Measurements from ENCODE around the gene HEXB. TPM values are rescaled to one million over a fixed set of nuclear protein-coding genes. Genes with fewer than 3 reads are reported as not detected.

The HEXB gene
- total and polyA plus RNA-seq, 2 of the 13 experiments (the other 11 are each of a cell fraction or from before 2014, with no cell fraction given), result 100 to 104 TPM

- TF ChIP-seq MLXIP (CRISPR knock-in tag; IDR thresholded peaks at IDR 0.05; ENCODE audit: borderline replicate concordance), result no peak; the same call in 1 of the 2 replicates
- no peak for TF ChIP-seq PRMT3 (CRISPR knock-in tag; IDR thresholded peaks at IDR 0.05; ENCODE audit: borderline replicate concordance, low read depth)
- TF ChIP-seq ZMYM2 (CRISPR knock-in tag; IDR thresholded peaks at IDR 0.05), result no peak
- no peak for TF ChIP-seq CCDC6 (CRISPR knock-in tag; IDR thresholded peaks at IDR 0.05)
- peak; percentile 78 for TF ChIP-seq MNT (IDR thresholded peaks at IDR 0.05)
- TF ChIP-seq RBM39 (IDR thresholded peaks at IDR 0.05; ENCODE audit: low read depth, low read length, poor library complexity, severe bottlenecking), result peak; percentile 20
- TF ChIP-seq RAD21 (CRISPR knock-in tag; IDR thresholded peaks at IDR 0.05), result 0 out of 2 replicates have a peak, but pooled peaks have one; percentile 6
- no peak for TF ChIP-seq NFE2 (CRISPR knock-in tag; IDR thresholded peaks at IDR 0.05)
- TF ChIP-seq TOPORS (CRISPR knock-in tag; IDR thresholded peaks at IDR 0.05), result no peak
- no peak for TF ChIP-seq ZNF724P (CRISPR knock-in tag; IDR thresholded peaks at IDR 0.05; ENCODE audit: borderline replicate concordance)
- TF ChIP-seq ZFP1 (CRISPR knock-in tag; IDR thresholded peaks at IDR 0.05), result no peak
- peak; percentile 36; the same call in 1 of the 2 replicates for TF ChIP-seq ZBTB33 (CRISPR knock-in tag; IDR thresholded peaks at IDR 0.05)
- TF ChIP-seq CBX1 (IDR thresholded peaks at IDR 0.05; ENCODE audit: low read depth), result no peak
- TF ChIP-seq LCORL (IDR thresholded peaks at IDR 0.05), result peak; percentile 76
- TF ChIP-seq LCORL (CRISPR knock-in tag; IDR thresholded peaks at IDR 0.05), result no peak
- no peak for TF ChIP-seq NFAT5 (CRISPR knock-in tag; IDR thresholded peaks at IDR 0.05)
- no peak for TF ChIP-seq REXO4 (CRISPR knock-in tag; IDR thresholded peaks at IDR 0.05; ENCODE audit: borderline replicate concordance)
These were observed 43.9 kb upstream of the HEXB start (continued) for GRCh38 chr5:74640954-74641734.

Data from HepG2 (cell line).